GM12873 (cell line): Measurements from ENCODE around the gene RBM28.

Source experiments
- TF ChIP-seq, protein P1 (sequence below): IDR thresholded peaks from 2 replicates; pipeline ENCODE4 v1.5.1; 2012; ENCODE audit warnings: low read depth, mild to moderate bottlenecking, moderate library complexity, low read length, control low read depth; ENCODE audit not compliant: insufficient read depth; ENCODE audit errors: missing control alignments

RBM28 gene

DNA sequence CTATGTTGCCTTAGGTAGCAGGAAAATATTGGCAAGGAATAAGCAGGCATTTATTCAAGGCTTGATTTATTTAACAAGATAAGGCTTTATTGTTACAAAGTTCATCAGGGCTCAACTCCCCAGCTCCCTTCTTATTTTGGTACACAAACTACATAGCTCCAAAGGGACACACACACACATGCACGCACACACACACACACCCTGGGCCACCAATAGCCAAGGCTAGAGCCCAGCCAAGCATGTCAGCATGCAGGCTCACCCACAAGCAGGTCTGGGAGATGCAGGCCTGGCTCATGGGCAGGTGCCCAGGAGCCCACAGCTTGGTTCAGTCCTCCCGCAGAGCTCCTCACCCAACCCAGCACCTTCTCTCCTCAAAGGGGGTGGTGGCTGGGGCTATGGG is 79.2 kb downstream of the RBM28 start:
- TF ChIP-seq, protein P1, sequence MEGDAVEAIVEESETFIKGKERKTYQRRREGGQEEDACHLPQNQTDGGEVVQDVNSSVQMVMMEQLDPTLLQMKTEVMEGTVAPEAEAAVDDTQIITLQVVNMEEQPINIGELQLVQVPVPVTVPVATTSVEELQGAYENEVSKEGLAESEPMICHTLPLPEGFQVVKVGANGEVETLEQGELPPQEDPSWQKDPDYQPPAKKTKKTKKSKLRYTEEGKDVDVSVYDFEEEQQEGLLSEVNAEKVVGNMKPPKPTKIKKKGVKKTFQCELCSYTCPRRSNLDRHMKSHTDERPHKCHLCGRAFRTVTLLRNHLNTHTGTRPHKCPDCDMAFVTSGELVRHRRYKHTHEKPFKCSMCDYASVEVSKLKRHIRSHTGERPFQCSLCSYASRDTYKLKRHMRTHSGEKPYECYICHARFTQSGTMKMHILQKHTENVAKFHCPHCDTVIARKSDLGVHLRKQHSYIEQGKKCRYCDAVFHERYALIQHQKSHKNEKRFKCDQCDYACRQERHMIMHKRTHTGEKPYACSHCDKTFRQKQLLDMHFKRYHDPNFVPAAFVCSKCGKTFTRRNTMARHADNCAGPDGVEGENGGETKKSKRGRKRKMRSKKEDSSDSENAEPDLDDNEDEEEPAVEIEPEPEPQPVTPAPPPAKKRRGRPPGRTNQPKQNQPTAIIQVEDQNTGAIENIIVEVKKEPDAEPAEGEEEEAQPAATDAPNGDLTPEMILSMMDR = no peak

DNA sequence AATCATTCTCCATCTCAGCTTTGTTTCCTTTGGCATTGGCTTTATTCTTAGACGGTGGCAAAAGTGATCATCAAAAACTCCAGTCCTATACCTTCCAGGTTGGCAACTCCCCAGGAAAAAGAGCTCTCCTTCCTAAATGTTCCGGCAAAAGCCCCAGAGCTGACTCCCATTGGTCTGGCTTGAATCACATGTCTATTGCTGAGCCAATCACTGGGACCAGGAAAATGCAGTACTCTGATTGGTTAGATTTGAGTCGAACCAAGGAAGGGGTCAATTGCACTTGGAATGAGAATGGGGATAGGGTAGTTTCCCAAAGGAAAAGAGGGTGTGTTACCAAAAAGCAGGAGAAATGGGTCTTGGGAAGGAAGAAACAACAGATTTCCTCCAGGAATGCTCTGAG is 80.3 kb downstream of the RBM28 start:
- TF ChIP-seq, protein P1 = no peak

DNA sequence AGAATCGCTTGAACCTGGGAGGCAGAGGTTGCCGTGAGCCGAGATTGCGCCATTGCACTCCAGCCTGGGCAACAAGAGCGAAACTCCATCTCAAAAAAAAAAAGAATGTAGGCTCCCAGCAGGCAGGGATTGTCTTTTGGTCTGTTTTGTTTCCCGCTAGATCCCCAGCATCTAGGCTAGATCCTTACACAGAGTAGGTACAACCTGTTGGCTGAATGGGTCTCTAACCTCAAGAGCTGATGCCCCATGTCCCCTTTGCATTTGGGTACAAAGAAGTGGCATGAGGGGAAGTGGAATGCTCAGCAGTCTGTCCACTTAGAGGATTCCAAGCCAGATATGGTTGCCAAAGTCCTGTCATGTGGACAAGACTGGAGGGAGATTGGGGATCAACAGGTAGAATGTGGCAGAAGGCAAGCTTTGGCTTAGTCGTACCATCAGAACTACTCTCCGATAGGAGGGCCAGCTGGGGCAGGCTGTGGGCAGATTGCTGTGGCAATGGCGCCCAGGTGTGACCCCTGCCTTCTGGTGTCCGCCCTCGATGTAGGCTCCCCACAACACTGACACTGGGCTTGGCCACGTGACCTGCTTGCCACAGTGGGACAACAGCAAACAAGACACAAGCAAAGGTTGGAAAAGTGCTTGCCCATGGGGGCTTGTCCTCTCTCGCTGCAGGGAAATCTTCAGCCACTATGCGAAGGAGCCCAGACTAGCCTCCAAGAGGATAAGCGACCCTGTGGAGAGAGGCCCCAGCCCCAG is 81.3 kb downstream of the RBM28 start:
- TF ChIP-seq, protein P1 = no peak

GRCh38 chr7:128260069-128260795 is 83.5 kb downstream of the RBM28 start:
- TF ChIP-seq, protein P1 = no peak

DNA sequence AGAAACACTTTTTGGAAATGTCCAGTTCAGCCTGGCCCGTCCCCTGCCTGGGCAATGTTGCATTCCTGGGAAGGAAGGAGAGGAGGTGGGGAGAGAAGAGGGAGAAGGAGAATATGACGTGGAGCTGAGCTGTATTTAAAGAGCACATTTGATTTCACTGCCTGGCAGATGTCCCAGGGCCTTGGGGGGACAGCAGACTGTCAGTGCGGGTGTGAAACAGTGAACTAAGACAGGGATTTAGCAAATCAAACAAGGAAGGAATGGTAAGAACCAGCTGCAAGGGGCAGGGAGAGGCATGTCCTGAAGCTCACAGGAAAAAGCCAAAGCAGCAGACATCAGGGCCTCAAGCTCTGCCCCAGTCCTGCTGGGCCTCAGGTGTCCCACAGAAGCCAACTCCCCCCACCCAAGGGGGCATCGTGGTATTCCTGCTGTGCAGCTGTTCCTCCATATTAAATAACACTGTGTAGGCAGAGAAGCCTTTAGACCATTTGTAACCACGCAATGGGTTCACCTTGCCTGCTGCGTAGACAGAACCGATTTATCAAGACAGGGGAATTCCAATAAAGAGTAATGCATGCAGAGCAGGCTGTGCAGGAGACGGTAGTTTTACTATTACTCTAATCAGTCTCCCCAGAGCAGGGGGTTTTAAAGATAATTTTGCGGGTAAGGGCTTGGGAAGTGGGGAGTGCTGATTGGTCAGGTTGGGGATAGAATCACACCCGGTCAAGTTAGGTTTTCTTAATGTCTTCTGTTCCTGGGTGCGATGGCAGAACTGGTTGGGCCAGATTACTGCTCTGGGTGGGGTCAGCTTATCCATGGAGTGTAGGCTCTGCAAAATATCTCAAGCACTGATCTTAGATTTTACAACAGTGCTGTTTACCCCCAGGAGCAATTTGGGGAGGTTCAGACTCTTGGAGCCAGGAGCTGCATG is 84.3 kb downstream of the RBM28 start:
- TF ChIP-seq, protein P1 = no peak

- TF ChIP-seq, protein P1 = no peak
These were observed 86.2 kb downstream of the RBM28 start for GRCh38 chr7:128257458-128257857.
